ENCODE results near the gene GPR39.

DNA sequence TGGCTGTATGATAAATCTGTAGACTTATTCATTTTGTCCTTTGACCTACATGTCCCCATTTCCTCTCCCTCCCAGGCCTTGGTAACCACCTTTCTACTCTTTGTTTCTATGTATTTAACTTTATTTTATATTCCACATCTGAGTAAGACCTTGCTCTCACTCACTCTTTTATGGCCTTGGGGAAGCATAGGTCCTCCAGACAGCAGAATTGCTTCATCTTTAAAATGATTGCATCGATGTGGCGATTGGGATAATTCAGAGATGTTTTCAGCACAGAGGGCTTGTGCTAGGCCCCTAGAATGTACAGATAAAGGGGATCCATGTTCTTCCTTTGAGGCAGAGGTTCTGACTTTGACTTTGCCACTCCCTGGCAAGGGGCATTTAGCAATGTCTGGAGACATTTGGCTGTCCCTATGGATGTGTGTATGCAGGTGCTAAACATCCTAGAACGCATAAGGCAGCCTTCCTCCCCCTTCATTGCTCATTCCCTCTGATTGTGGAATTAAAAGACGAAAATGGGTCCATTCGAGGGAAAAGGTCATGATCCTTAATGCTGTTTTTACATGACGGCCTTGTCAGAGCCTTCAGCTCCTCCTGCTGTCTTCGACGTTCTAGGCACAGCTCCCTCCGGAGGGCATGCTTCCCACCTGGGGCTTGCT lies 1.2 kb upstream of the GPR39 start:
- TF ChIP-seq, protein P1, sequence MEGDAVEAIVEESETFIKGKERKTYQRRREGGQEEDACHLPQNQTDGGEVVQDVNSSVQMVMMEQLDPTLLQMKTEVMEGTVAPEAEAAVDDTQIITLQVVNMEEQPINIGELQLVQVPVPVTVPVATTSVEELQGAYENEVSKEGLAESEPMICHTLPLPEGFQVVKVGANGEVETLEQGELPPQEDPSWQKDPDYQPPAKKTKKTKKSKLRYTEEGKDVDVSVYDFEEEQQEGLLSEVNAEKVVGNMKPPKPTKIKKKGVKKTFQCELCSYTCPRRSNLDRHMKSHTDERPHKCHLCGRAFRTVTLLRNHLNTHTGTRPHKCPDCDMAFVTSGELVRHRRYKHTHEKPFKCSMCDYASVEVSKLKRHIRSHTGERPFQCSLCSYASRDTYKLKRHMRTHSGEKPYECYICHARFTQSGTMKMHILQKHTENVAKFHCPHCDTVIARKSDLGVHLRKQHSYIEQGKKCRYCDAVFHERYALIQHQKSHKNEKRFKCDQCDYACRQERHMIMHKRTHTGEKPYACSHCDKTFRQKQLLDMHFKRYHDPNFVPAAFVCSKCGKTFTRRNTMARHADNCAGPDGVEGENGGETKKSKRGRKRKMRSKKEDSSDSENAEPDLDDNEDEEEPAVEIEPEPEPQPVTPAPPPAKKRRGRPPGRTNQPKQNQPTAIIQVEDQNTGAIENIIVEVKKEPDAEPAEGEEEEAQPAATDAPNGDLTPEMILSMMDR (IDR thresholded peaks at IDR 0.05): no peak
- TF ChIP-seq EP300 (IDR thresholded peaks at IDR 0.05) (no peak), POLR2A (IDR thresholded peaks at IDR 0.05) (no peak)
